ENCODE measurements around the gene NAA10.

The NAA10 gene

DNA sequence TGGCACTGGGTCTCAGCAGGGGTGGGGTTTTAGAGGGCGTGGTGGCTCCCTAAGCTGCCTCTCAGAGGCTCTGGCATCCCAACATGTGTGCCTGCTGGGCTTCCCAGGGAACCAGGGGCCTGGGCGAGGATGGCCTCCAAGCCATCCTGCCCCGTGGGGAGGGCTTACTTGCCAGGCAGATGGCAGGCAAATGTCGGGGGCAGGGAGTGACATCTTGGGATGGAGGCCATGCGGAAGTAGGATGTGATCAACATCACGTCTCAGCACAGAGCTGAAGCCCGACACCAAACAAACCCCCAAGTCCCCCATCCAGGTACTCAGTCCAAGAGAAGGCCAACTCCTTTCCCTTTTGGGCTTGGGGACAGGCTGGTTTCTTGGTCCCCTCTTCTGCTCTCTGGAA, 53.6 kb downstream of the NAA10 start:
- DNase-seq, result no peak

GRCh38 chrX:153880440-153880815, 54.4 kb downstream of the NAA10 start:
- no peak for DNase-seq

- DNase-seq, result no peak
Measured at GRCh38 chrX:153879741-153880439, 54.9 kb downstream of the NAA10 start.
